Stimulated activated CD4-positive, alpha-beta T cell treated with anti-CD3 and anti-CD28 coated beads, Interleukin-4, amount 100 ng/mL, for 1 hour (primary cell): ENCODE results near the gene CNOT1.
A peak's percentile ranks its signal among the peaks of the same experiment; 100 is the strongest.
"Not testable (repeated sequence)": the region's sequence is repeated elsewhere in the genome, so short reads cannot be mapped to it uniquely, and the experiment has no call there.

Source experiments
- DNase-seq: peaks from one replicate; pipeline ENCODE4 v3.0.0-alpha.2; 2020

Gene CNOT1

DNA sequence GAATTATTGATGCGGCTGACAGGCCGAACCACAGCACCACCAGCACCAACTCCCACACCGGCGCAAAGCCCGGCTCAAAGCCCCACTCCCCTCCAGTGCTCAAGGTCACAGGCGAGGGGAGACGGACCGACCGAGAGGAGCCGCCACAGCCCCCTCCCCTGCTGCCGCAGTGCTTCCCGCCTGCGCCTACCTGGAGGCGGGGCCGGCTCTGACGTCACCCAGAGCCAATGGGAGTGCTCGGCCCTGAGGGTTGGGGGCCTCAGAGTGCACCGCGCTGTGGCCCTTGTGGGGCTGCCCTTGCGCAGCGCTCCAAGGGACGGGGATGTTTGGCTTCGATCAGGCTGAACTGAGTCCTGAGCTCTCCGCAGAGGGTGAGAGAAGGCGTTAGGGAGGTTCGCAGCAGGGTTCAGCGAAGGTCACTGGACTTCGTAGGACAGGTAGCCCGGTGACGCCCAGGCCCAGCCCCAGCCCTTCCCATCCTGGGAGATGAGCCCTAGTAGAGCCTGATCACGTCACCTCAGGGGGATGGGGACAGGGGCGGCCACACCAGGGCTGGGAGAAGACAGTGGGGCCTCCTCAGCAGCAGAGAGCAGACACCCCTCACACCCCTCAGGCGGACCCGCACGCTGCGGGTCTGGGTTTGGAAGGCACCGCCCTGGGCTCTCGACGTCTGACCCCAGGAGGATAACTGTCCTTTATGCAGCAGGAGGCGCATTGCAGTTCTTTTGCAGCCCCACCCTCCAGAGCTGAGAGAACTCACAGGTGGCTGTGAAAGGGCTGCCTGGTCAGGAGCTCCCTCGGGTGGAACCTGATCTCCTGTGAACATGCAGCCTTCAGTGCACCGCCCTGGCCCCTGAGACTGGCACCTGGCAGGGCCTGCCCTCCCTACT lies 128.1 kb downstream of the CNOT1 start:
- DNase-seq = peak; percentile 60

DNA sequence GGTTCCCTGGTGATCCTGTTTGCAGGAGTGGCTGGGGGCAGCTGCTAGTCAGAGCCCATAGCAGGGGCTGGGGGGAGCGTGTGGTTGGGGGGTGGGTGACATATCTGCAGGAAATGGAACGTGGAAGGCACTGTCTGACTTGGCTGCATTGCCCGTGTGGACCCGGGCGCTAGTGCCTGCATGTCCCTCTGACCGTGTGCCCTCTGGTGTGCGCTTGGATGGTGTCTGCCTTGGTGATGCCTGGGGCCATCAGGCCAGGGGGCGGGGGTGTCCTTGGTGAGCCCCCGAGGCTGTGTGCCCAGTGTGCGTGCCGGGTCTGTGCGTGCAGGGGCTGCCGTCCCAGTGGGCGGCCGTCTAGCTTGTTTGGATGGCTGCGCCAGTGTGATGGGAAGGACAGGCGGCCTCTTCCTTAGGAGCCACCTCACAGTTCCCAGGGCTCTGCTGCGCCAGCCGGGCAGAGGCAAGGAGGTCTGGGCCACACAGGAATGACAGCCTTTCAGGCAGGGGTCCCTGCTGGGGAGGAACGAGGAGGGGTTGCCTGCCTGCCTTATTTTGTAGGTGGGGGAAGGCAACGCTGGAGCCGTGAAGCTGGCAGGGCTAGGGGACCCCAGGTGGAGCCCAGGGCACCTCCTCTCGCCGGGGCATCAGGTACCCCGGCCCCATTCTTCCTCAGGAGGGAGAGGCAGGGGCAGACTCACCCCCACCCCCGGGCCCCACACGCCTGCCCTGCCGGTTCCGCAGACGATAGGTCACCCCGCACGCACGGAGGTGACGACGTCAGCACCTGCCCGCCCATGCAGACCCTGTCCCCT lies 129.0 kb downstream of the CNOT1 start:
- no peak for DNase-seq

DNA sequence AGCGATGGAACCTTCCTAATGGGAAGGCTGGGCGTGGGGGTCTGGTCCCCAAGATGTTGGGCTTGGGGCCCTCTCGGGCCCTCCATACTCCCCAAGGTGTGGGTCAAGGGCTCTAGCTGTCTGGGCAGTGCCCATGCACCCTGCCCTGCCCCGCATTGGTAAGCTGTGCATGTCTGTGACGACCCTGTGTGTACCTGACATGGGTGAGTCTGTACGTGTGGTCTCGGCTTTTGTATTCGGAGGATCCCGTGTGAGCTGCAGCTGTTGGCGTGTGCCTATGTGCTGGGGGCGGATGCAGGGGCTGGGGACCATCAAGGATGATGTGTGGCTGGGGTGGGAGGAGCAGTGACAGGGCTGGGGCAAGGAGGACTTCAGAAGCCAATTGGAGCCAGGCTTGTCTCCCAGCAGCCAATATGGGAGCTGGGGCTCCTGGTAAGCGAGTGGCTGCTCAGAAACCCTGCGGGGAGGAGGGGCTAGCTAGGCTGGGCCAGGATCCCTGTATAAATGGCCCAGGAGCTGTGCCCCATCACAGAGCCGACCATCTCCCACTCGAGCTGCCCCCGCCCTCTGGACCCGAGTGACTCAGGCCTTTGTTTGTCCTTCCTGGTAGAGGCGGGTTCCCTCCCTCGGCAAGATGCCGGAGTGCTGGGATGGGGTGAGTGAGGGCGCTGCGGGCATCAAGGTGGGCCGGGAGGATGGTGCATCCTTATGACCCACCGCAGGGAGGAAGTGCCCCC lies 129.8 kb downstream of the CNOT1 start, which contains the start of gene NDRG4:
NDRG4 (plus strand) TSS at position 529 of the 737 bp plus-strand sequence; CDS start at position 635, 106 bp downstream.
- DNase-seq = no peak

DNA sequence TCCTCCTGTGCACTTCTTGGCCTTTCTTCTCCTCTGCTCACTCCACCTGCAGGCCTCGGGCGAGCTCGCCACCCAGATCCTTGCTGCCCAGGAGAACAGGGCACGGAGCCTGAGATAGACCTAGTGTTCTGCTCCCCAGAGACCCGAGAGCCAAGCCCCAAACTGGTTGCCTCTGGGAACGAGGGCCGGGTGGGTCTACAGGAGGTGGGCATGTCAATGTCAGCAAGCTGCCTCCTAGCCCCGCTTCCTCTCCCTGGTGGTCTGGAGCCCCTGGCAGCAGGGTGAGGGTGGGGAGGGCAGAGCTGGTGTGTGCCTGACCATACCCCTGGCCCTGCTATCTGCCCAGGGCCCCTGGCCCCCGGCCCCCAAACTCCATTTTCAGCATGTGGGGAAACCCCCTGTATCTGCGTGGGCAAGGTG lies 130.5 kb downstream of the CNOT1 start:
- DNase-seq = no peak

DNA sequence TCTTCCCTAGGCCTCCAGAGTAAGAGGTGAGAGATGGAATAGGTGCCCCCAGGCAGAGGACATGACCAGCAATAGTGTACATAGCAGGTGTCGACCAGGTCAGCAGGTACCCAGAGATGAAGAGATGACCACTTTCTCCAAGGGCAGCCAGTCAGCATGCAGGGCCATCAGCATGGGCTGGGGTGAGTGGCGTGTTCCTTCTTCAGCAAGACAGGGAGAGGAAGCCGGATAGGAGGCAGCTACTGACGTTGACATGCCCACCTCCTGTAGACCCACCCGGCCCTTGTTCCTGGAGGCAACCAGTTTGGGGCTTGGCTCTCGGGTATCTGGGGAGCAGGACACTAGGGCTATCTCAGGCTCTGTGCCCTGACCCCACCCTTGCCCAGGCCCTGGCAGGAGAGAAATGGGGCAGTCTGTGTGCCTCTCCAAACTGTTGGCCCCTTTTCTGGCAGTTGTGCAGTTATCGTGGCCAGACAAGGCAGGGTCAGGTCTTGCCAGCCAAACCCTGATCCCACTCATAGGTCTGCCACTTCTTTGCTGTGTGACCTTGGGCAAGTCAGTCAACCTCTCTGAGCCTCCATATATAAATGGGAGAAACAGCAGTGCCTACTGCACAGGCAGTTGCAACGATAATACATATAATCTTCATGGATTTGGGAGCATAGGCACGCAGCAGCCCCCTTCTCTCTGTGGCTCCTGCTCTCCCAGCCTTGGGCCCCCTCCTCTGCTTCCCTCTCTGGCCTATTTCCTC lies 131.1 kb downstream of the CNOT1 start:
- no peak for DNase-seq

DNA sequence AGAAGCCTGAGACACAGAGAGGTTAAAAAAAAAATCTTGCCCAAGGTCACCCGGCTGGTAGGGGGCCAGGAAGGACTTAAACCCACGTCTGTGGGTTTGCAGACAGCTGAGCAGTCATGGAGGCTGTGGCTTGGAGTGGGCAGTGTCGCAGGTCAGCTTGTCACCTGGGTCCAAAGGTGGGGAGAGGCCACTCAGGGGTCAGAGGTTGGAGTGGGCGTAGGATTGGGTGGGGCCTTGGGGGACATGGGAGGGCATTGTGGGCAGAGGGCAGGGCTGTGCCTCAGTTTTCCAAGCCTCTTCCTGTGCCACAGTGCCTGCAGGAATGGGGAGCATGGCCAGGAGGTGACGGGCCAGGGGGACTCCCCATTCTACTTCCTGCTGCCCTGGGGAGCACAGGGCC lies 131.7 kb downstream of the CNOT1 start:
- DNase-seq = no peak

DNA sequence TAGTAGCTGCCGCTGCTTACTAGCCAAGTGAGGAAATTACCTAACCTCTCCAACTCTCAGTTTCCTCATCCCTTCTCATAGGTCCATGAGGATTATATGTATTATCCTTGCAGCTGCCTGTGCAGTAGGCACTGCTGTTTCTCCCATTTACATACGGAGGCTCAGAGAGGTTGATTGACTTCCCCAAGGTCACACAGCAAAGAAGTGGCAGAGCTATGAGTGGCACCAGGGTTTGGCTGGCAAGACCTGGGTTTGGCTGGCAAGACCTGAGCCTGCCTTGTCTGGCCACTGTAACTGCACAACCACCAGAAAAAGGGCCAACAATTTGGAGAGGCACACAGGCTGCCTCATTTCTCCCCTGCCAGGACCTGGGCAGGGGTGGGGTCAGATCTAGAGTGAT lies 132.2 kb downstream of the CNOT1 start:
- no peak for DNase-seq

DNA sequence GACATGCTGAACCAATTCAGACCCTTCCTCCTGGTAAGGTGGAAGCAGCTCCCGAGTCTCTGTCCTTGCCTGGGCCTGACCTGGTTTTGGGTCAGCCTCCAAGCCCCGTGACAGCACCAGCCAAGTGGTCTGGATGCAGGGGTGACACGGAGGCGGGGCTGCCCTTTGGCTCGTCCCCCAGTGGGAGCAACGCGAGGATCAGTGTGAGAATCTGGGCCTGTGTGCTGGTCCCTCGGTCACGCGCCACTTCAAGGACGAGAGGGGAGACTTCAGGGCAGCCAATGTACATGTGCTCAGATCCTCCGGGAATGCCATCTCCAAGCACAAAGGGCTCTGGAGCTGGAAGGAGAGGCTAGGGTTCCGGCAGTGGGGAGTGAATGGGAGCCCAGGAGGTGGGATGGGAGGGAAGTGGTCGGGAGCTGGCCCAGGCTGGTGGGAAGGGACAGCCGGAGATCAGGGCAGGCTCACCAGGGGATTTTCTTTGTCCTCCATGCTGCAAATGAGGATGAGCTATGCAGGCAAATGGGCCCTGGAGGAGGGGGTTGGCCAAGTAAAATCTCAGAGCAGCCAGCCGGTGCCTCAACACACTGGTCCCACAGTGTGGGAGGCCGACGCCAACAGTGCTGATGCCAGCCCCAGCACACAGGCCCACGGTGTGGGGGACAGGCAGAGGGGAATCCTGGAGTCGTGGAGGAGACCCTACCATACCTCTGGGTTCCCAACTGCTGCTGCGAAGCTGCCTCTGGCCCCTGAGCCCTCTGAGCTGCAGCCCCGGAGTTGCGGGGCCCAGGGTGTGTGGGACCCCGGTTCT lies 133.9 kb downstream of the CNOT1 start:
- no peak for DNase-seq

DNA sequence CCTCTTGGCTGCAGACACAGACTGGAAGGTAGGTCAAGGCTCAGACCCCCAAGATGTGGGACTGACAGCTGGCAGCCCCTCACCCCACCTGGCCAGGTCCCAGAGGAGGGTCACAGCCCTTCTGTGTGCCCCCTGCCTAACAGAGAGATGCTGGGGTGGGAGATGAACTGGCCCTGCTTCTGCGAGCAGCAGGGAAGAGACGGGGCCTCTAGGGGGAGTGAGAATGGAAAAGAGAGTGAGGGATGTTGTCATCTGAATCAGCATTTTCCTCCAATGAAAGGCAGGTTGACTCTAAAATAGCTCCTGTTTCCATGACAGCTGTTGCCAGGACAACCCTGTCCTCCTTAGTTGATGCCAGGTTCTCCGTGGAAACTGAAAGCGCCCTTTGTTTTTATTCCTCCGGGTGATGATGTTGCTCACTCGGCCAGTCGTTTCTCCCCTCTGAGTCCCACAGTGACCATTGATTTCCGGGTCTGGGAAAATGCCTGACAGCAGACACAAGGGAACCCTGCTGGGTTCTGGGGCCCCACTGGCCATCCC lies 134.6 kb downstream of the CNOT1 start:
- DNase-seq = peak; percentile 55

DNA sequence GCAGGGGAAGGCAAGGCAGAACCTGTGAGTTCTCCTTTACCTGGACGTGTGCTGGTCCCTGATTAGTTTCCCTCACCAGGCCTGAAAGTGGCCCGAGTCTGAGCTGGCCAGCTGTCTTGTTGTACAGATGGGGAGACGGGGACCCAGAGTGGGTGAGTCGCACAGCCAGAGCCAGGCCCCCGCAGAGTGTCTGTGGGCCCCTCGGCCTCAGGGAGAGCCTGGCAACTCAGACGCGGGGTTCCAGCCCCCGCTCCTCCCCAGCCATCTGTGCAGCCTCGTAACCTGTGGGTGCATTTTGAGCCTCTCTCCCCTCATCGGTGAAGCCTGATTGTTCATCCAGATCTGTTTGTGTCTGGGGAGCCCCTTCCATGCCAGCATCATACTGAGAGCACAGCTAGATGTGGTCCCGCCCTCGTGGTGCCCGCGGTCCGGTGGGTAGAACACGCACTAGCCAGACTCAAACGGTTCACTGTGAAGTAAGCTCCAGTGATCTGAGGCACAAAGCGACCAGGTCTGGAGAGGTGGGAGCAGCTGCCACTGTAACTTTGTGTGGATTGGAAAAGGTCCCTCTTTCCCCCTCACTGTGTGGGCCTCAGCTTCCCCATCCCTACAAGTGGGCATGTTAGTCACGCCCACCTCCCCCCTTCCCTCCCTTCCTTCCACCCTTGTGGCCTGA lies 135.7 kb downstream of the CNOT1 start:
- no peak for DNase-seq

DNA sequence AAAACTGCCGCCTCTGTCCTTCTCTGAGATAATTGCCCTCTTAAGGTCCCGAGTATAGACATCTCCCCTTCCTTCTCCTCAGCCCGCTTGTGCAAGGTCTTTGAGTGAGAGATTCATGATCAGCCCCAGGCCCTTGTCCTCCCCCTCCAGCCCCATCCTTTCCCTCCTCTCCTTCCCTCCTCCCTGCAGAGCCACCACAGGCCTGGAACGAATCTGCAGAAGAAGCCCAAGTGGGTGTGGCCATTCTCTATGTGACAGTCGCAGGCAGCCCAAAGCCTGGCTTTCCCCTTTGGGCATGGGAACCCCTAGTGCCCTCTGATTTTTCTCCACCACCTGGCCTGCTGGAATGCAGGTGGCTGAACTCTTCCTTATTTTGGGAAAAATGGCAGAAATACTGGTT lies 136.9 kb downstream of the CNOT1 start:
- no peak for DNase-seq

DNA sequence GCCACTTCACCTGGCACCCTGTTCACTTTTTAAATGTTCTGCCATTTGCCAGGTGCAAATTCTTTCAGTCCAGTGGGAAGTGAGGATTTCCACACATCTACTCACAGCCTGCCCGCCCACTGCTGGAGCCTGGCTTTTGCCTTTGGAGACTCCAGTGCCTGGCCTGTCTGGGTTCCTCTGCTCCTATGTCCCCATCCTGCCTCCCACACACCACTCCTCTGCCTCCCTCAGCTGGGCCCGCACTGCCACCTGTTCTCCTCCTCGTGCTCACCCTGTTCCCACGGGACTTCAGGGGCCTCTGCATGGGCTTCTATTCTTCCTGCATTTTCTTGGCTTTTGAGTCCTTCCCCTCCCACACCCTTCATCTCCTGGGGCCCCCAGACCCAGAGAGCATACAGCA lies 137.6 kb downstream of the CNOT1 start:
- DNase-seq = no peak

DNA sequence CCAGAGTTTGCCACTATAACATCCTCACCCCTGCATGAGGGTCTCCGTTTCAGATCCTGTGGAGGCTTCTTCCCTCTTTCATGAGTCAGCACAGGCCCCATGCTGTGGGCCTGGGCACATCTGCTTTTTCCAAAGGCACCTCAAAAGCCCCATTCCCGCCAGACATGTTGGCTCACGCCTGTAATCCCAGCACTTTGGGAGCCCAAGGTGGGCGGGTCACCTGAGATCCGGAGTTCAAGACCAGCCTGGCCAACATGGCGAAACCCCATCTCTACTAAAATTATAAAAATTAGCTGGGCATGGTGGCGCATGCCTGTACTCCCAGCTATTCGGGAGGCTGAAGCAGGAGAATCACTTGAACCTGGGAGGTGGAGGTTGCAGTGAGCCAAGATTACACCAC lies 139.1 kb downstream of the CNOT1 start:
- DNase-seq = not testable (repeated sequence)

DNA sequence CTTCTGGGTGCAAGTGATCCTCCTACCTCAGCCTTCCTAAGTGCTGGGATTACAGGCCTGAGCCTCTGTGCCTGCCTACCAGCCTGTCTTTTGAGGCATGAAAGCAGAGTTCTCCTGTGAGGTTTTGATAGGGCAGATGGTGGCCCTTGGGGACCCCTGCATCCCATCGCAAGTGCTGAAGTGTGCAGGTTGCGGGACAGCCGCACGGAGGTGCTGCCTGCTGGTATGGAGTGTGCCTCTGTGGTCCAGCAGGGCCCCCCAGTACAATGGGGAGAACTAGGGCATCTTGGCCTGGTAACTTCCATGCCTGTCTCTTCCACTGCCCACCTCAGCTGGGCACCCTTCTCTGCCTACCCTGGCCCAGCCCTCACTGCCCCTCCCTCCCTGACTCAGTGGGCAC lies 139.6 kb downstream of the CNOT1 start:
- no peak for DNase-seq

DNA sequence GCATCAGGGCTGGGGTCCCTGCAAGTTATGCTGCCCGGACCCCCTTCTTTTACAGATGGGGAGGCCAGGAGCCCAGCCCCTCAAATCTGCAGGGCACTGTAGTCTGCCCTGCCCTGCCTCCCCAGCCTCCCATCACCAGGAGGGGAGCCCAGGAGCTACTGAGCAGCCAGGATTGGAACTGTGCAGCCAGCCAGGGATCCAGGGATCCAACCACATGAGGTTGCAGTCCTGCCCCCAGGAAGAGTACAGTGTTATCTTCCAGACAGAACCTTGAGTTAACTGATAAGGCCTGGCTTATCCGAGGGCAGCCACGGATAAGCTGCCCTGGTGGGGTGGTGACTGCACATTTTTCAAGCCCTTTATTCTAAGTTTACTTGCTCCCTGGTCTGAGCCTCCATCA lies 141.1 kb downstream of the CNOT1 start:
- no peak for DNase-seq

DNA sequence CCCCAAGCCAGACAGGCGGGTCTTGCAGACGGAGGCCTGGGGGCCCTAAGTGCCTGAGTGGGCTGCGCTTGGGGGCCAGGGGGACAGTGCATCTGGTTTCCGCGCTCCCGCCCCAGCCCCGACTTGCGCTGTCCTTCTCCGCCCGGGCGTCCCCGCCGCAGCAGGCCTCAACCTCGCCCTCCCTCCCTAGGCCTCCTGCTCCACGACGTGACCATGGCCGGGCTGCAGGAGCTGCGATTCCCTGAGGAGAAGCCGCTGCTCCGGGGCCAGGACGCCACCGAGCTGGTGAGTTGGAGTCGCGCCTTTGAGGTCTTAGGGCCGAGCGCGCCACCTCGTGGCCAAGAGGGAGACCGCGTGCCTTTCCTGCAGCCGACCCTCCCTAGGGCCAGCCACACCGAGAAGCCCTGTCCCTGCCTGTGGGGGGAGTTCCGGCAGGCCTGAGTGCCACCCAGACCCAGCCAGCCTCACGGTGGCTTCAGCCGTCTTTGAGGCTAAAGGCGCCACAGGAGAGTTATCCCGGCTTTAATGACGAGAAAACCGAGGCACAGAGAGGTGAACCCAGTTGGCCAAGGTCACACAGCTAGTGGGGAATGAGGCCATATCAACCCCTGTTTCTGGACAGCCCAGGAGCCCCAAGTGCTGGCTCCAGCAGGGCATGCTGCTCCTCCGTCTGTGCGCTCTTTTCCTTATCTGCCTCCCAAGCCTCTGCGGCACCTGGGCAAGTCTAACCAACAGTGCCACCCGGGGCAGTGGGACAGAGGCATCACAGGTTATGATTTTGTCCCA lies 141.9 kb downstream of the CNOT1 start:
- peak; percentile 77 for DNase-seq

DNA sequence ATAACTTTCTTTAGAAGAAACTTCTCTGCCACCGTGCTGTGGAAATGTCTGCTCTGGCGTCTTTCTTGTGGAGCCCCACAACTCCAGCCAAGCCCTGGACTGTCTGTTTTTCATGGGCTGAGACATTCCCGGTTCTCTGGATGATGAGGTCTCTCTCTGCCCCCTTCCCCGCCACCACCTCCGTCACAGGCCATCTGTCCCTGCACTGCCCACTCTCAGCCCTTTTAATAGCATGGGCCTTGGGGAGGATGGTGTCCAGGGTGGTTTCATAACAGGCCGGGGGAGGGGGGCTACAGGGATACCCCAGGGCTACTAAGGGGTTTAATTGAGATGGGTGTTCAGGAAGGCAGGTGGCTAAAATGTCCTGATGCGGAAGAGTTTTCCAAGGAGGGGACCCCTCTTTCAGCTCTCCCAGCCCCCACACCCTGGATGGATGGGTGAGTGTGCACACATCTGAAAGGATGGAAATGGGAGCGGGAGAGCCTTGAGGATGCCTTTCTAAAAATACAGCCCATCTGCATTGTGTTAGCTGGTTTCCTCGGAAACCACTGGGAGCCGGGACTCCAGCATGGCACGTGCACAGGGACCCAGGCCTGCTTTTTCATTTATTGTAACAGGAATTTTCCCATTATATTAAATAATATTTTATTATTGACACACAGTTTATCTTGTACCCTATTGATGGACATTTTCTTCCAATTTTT lies 144.3 kb downstream of the CNOT1 start:
- no peak for DNase-seq

DNA sequence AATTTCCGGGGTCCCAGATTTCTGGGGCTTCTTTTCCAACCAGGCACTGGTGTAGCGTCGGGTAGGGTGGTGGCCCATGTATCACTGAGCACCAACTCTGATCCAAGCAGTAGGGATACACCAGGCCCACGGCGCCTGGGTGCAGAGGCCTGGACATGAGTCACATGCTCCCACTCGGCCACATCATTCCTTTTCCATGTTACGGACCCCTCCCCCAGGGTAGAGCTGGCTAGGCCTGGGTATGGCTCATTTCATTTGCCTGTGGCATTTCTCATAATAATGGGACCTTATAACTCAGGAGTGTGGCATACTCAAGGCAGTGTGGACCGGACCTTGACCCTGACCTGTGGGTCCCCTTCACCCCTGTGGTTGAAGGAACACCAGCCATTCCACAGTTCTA lies 147.7 kb downstream of the CNOT1 start:
- DNase-seq = no peak

DNA sequence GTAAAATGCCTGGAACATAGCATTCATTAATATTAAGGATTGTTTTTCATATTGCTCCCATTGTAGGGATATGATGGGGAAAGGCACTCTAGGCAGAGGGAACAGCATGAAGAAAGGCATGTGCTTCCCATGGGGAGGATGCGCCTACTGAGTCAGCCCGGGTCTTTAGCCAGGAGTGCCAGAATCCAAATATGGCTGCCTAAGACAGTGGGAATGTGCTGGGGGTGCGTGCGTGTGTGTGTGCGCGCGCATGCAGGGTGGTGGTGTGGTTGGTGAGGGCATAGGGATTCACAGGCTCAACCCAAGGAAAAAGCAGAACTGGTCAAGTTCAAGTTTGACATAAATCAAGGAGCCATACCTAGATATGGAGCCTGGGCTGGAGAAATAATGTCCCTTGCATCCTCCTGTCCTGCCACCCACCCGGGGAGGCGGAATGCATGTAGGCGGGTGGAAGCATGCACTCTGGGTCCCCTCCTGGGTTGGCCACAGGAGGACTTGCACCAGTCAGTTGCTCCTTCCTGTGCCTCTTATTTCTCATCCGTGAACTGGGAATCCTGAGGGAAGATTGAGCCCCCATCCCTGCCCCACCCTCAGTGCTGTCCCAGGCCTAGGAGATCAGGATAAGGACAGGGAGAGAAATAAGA lies 148.3 kb downstream of the CNOT1 start:
- DNase-seq = no peak
